ENCODE data around the gene HABP2. TPM values are rescaled to one million over a fixed set of nuclear protein-coding genes. Genes with fewer than 3 reads are reported as not detected.

The HABP2 gene
- total and polyA plus RNA-seq, 2 experiments from 2014 or later, result not detected

GRCh38 chr10:113527211-113527906 lies 25.5 kb upstream of the HABP2 start:
- Mint-ChIP-seq H3K27ac (no peak overlapping the region), H3K4me1 (no peaks in the 10 kb centered on the region; the same call in 2 of the 3 replicates), H3K27me3 (ENCODE audit: insufficient read depth, low read depth, poor library complexity) (peaks cover 4% of the 10 kb centered on the region), H3K9me3 (no peaks in the 10 kb centered on the region), H3K36me3 (ENCODE audit: low read depth) (no peaks in the 10 kb centered on the region), H3K4me3 (no peak overlapping the region)
- H4K20me1 ChIP-seq (replicated peaks; ENCODE audit: insufficient read depth), result no peaks in the 10 kb centered on the region
- no peaks in the 10 kb centered on the region for H3K9me2 ChIP-seq (ENCODE audit: insufficient read depth)
- no peak overlapping the region for H3K4me2 ChIP-seq
- no peaks in the 10 kb centered on the region for H3K27me3 ChIP-seq (ENCODE audit: insufficient read depth)
- DNase-seq (ENCODE audit: low spot score) (no peak), ATAC-seq (no peak)
- no peaks in the 10 kb centered on the region for H3F3A ChIP-seq (replicated peaks; ENCODE audit: low read depth)
- no peaks in the 10 kb centered on the region for H3K79me2 ChIP-seq (replicated peaks; ENCODE audit: insufficient read depth)
- no peak overlapping the region for H3K27ac ChIP-seq (ENCODE audit: low read depth)
- H3K36me3 ChIP-seq (ENCODE audit: insufficient read depth), result no peaks in the 10 kb centered on the region
- H3K4me3 ChIP-seq, result no peak overlapping the region
- TF ChIP-seq EZH2phosphoT487 (IDR thresholded peaks at IDR 0.05; ENCODE audit: unreplicated experiment) (no peak), ZNF331 (CRISPR knock-in tag; IDR thresholded peaks at IDR 0.05; ENCODE audit: low read depth) (no peak), ZNF114 (CRISPR knock-in tag; IDR thresholded peaks at IDR 0.05) (no peak), EZH2 (IDR thresholded peaks at IDR 0.05; ENCODE audit: low read depth, unreplicated experiment) (no peak), STAT1 (IDR thresholded peaks at IDR 0.05; ENCODE audit: unreplicated experiment) (no peak), POLR2AphosphoS5 (IDR thresholded peaks at IDR 0.05; ENCODE audit: low read depth) (no peak), CREB1 (CRISPR knock-in tag; IDR thresholded peaks at IDR 0.05; ENCODE audit: low read depth) (no peak), ETS1 (IDR thresholded peaks at IDR 0.05) (no peak), ZNF462 (CRISPR knock-in tag; IDR thresholded peaks at IDR 0.05) (no peak), NANOG (IDR thresholded peaks at IDR 0.05; ENCODE audit: borderline replicate concordance) (no peak), JUNB (IDR thresholded peaks at IDR 0.05; ENCODE audit: unreplicated experiment) (no peak), REST (IDR thresholded peaks at IDR 0.05; ENCODE audit: unreplicated experiment) (no peak)
- TF ChIP-seq, protein P1, sequence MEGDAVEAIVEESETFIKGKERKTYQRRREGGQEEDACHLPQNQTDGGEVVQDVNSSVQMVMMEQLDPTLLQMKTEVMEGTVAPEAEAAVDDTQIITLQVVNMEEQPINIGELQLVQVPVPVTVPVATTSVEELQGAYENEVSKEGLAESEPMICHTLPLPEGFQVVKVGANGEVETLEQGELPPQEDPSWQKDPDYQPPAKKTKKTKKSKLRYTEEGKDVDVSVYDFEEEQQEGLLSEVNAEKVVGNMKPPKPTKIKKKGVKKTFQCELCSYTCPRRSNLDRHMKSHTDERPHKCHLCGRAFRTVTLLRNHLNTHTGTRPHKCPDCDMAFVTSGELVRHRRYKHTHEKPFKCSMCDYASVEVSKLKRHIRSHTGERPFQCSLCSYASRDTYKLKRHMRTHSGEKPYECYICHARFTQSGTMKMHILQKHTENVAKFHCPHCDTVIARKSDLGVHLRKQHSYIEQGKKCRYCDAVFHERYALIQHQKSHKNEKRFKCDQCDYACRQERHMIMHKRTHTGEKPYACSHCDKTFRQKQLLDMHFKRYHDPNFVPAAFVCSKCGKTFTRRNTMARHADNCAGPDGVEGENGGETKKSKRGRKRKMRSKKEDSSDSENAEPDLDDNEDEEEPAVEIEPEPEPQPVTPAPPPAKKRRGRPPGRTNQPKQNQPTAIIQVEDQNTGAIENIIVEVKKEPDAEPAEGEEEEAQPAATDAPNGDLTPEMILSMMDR (conservative IDR thresholded peaks at IDR 0.05; ENCODE audit: low read depth in 2 of 2), result no peak
- no peaks in the 10 kb centered on the region for H3K4me1 ChIP-seq (ENCODE audit: insufficient read depth)
- no peak overlapping the region for H2AFZ ChIP-seq

All from GM23338 (cell line).